ENCODE measurements around the gene ASTN2.

The ASTN2 gene

DNA sequence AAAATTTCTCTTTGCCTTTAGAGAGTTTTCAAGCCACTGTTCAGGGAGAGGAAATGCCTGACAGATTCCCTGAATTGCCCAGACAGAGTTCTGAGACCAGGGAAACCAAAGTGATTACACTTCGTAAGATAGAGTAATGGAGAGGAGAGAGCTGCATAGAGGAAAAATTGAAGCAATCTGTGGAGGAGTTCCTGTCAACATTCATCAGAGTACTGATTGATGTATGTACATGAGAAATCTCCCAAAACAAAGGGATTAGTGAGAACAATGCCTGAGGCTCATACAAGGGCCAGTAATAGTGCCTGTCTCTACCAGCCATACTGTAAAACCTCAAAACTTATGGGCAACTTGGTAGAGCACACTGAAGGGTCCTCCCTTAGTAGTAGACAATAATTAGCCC, 806.8 kb downstream of the ASTN2 start:
- TF ChIP-seq, protein P1, sequence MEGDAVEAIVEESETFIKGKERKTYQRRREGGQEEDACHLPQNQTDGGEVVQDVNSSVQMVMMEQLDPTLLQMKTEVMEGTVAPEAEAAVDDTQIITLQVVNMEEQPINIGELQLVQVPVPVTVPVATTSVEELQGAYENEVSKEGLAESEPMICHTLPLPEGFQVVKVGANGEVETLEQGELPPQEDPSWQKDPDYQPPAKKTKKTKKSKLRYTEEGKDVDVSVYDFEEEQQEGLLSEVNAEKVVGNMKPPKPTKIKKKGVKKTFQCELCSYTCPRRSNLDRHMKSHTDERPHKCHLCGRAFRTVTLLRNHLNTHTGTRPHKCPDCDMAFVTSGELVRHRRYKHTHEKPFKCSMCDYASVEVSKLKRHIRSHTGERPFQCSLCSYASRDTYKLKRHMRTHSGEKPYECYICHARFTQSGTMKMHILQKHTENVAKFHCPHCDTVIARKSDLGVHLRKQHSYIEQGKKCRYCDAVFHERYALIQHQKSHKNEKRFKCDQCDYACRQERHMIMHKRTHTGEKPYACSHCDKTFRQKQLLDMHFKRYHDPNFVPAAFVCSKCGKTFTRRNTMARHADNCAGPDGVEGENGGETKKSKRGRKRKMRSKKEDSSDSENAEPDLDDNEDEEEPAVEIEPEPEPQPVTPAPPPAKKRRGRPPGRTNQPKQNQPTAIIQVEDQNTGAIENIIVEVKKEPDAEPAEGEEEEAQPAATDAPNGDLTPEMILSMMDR (IDR thresholded peaks at IDR 0.05; ENCODE audit: low read depth, low read length) = no peak

DNA sequence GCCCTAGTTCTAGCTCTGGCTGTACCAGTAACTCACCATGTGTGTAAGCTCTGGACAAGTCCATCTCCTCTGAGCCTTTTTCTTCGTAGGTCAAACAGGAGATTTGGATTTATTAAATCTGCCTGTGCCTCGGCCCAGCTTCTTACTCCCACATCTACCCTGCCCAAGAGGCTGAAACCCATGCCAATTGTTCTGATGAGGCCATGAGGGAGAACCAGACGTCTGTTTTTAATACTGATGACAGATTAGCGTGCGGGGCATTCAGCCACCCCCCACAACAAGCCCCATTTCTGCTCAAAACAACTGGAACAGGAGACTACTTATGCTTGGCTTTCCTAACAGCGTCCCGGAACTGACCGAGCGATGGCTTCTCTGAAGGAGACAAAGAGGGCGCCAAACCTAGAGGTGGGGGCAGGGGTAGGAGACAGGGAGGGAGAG, 808.9 kb downstream of the ASTN2 start:
- H3K4me3 ChIP-seq (ENCODE audit: low read depth, low read length) = no peak overlapping the region
- TF ChIP-seq, protein P1 (IDR thresholded peaks at IDR 0.05; ENCODE audit: low read depth, low read length) = no peak

More for the DNA sequence above, 806.8 kb downstream of the ASTN2 start:
- H3K4me3 ChIP-seq (ENCODE audit: low read depth, low read length) = no peak overlapping the region

DNA sequence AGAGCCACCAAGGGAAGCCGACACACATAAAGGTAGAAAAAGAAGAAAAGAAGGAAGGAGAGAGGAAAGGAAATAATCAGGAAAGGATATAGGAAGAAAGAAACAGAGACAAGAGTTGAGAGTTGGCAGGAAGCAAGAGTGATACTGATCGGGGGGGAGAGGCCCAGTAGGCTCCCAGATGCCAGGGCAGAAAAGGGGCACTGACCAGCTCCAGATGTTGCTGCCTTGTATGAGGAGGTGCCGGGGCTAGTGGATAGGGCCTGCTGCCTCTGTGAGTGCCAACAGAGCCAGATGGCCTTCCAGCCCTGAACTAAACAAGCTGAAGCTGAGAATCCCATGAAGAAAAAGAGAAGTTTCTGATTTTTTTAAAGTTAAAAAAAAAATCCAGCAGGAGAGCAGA, 809.8 kb downstream of the ASTN2 start:
- TF ChIP-seq, protein P1 (IDR thresholded peaks at IDR 0.05; ENCODE audit: low read depth, low read length) = no peak
- no peak overlapping the region for H3K4me3 ChIP-seq (ENCODE audit: low read depth, low read length)

DNA sequence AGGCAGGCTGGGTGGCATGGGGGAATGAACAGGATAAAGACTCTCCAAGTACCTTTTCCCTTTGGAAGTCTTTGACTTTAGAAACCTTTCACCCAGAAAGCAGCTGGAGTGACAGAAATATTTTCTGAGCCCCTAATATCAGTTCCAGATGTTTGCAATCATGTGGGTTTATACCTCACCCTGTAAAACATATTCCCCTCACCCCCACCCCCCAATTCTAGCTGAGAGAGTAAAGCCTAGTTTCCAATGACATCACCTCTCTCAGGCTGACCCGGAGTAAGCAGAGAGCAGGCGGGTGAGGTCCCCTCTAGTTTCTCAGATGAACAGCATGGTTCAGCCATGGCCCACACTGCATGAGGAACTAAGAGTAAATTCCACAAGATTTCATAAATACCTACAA, 810.6 kb downstream of the ASTN2 start:
- no peak overlapping the region for H3K4me3 ChIP-seq (ENCODE audit: low read depth, low read length)
- TF ChIP-seq, protein P1 (IDR thresholded peaks at IDR 0.05; ENCODE audit: low read depth, low read length) = no peak

DNA sequence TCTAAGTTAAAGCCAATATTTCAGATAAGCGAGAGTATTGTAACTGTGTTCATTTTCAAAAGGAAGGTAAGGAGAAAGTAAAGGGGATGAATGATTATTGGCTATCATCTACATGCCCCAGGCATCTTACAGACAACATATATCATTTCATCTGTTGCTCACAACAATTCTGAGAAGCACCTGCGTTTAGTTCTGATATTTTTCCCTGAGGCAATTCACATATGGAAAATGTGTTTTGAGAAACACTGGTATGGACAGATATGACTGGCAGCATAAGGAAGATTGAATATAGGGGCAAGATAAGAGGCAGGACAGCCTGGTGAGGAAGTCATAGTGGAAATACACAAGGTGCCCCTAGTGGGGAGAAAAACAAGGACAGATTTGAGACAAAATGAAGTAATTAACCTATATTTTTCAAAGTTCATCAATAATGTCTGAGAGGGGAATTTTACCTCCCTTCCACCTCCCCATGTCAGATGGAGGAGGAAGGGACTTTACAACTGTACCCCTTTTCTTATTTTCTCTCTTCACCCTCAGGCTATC, 815.4 kb downstream of the ASTN2 start:
- no peak overlapping the region for H3K4me3 ChIP-seq (ENCODE audit: low read depth, low read length)
- TF ChIP-seq, protein P1 (IDR thresholded peaks at IDR 0.05; ENCODE audit: low read depth, low read length) = no peak

DNA sequence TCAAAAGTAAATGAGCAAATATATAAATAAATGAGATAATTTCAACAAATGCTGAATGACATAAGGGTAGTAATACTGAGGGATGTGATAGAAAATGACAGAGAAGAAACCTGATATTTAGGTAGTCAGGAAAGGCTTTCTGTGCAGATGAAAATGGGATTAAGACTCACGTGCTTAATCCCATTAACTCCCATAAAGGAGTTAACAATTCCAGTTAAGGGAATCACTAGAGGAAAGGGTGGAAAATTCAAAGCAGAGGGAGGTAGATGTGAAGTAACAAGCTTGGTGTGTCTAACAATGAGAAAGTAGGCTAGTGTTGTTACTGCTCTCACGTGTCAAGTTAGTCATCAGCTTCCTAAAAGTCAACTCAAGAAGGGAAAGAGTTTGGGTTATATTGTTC, 818.2 kb downstream of the ASTN2 start:
- TF ChIP-seq, protein P1 (IDR thresholded peaks at IDR 0.05; ENCODE audit: low read depth, low read length) = no peak
- H3K4me3 ChIP-seq (ENCODE audit: low read depth, low read length) = no peak overlapping the region

DNA sequence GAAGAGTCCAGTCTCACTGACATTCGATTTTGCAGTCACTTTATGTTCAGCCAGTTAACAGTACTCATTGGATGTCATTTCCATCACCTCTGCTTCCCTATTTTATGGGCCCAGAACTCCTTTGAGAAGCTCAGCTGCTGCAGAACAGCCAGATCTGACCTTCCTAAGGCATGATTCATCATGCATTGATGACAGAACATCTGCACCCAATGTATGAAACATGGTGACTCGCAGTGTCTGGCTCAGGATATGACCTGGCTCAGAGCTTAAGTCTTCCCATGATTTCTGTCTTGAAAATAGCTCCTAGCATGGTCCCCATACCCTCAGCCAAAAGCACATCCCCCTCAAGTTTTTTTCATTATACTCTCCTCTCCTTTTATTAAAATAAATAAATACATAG, 820.3 kb downstream of the ASTN2 start:
- no peak overlapping the region for H3K4me3 ChIP-seq (ENCODE audit: low read depth, low read length)
- TF ChIP-seq, protein P1 (IDR thresholded peaks at IDR 0.05; ENCODE audit: low read depth, low read length) = no peak
